SK-N-SH (cell line): ENCODE results near the gene C6orf120. TPM values are rescaled to one million over a fixed set of nuclear protein-coding genes. Genes with fewer than 3 reads are reported as not detected.

Source experiments
- CTCF ChIA-PET: fragments of 300-600, 350-600 bp; formaldehyde crosslinking; extraction: SDS; loops from one replicate; lab custom pipeline; 2021; lab: Yijun Ruan, JAX
- POLR2A ChIA-PET: fragments of 350-600 bp; sonication (Branson Sonifier 250); formaldehyde crosslinking; extraction: SDS; loops from one replicate; lab custom pipeline; 2020; ENCODE audit warnings: antibody characterized with exemption, inconsistent platforms; lab: Yijun Ruan, JAX
- DNase-seq: peaks from one replicate; pipeline ENCODE4 v3.0.0; 2012
- H2AFZ ChIP-seq: fragments of 200-600 bp; sonication (generic); 2 replicates; pipeline ENCODE4 v1.8.1; 2016; ENCODE audit warnings: antibody characterized with exemption, mild to moderate bottlenecking, low read depth
- H3F3A ChIP-seq: fragments of 200-600 bp; sonication (generic); replicated peaks from 2 replicates; pipeline ENCODE3; 2016; ENCODE audit warnings: antibody characterized with exemption, mild to moderate bottlenecking; ENCODE audit not compliant: insufficient read depth
- H3K27ac ChIP-seq, 2 experiments: fragments of 200-500 bp in 1 of 2; fragments of 200-600 bp in 1 of 2; sonication (Bioruptor generic) in 1 of 2; sonication (generic), shearing (Covaris generic) in 1 of 2; 2 replicates each; pipeline versions ENCODE4 v1.5.1 to v1.6.1; 2014 to 2016; ENCODE audit warnings: low read depth in 2 of 2, inconsistent platforms in 1 of 2, low read length in 1 of 2, mild to moderate bottlenecking in 1 of 2, mixed read lengths in 1 of 2
- H3K27me3 ChIP-seq: fragments of 200-600 bp; sonication (generic), shearing (Covaris generic); 2 replicates; pipeline ENCODE4 v1.6.1; 2016; ENCODE audit warnings: mixed run types; ENCODE audit not compliant: insufficient read depth
- H3K36me3 ChIP-seq, 2 experiments: fragments of 200-500 bp in 1 of 2; fragments of 200-600 bp in 1 of 2; sonication (Bioruptor generic) in 1 of 2; sonication (generic) in 1 of 2; replicated peaks in 1 of 2; 2 replicates each; pipeline versions ENCODE3 to v1.5.1; 2014 to 2016; ENCODE audit warnings: low read length in 1 of 2, mild to moderate bottlenecking in 1 of 2; ENCODE audit not compliant: insufficient read depth in 2 of 2, control insufficient read depth in 1 of 2
- H3K4me1 ChIP-seq, 2 experiments: fragments of 200-500 bp in 1 of 2; fragments of 200-600 bp in 1 of 2; sonication (Bioruptor generic) in 1 of 2; sonication (generic), shearing (Covaris generic) in 1 of 2; 2 replicates each; pipeline versions ENCODE4 v1.5.1 to v1.6.1; 2014 to 2016; ENCODE audit warnings: low read depth in 1 of 2, low read length in 1 of 2, mixed run types in 1 of 2; ENCODE audit not compliant: insufficient read depth in 2 of 2, control insufficient read depth in 1 of 2
- H3K4me2 ChIP-seq: fragments of 200-600 bp; sonication (generic), shearing (Covaris generic); 2 replicates; pipeline ENCODE4 v1.6.1; 2017; ENCODE audit warnings: mixed run types
- H3K4me3 ChIP-seq, 2 experiments: fragments of 200-500 bp in 1 of 2; fragments of 200-600 bp in 1 of 2; sonication (Bioruptor generic) in 1 of 2; sonication (generic), shearing (Covaris generic) in 1 of 2; 2 replicates each; pipeline versions ENCODE4 v1.5.1 to v1.8.1; 2014 to 2016; ENCODE audit warnings: low read depth in 2 of 2, inconsistent platforms in 1 of 2, low read length in 1 of 2, mild to moderate bottlenecking in 1 of 2, mixed read lengths in 1 of 2, moderate library complexity in 1 of 2
- H3K79me2 ChIP-seq: fragments of 200-600 bp; sonication (generic); 2 replicates; pipeline ENCODE4 v1.8.1; 2017; ENCODE audit warnings: mild to moderate bottlenecking; ENCODE audit not compliant: insufficient read depth
- H3K9ac ChIP-seq: fragments of 200-600 bp; sonication (generic); 2 replicates; pipeline ENCODE4 v1.6.1; 2017; ENCODE audit warnings: mixed run types
- H3K9me2 ChIP-seq: fragments of 200-600 bp; sonication (generic); 2 replicates; pipeline ENCODE4 v1.6.1; 2017; ENCODE audit warnings: mixed run types
- H3K9me3 ChIP-seq: fragments of 200-600 bp; sonication (generic); 2 replicates; pipeline ENCODE4 v1.6.1; 2017; ENCODE audit warnings: mixed run types, mild to moderate bottlenecking, moderate library complexity
- H4K20me1 ChIP-seq: fragments of 200-600 bp; sonication (generic); 2 replicates; pipeline ENCODE4 v1.6.1; 2017; ENCODE audit warnings: mild to moderate bottlenecking, mixed run types; ENCODE audit not compliant: insufficient read depth
- CTCF ChIP-seq: fragments of 200-600 bp; sonication (generic); IDR thresholded peaks from 2 replicates; pipeline ENCODE4 v1.6.1; 2017; ENCODE audit warnings: antibody characterized with exemption, mild to moderate bottlenecking, moderate library complexity
- ELF1 ChIP-seq: IDR thresholded peaks from 2 replicates; pipeline ENCODE4 v1.4.0; 2012
- EP300 ChIP-seq, 2 experiments: IDR thresholded peaks; 2 replicates each; pipeline versions ENCODE4 v1.4.0 to v1.6.1; 2012; ENCODE audit warnings: borderline replicate concordance in 1 of 2, low read depth in 1 of 2, low read length in 1 of 2
- FOSL2 ChIP-seq: IDR thresholded peaks from 2 replicates; pipeline ENCODE4 v1.4.0; 2012; ENCODE audit warnings: low read depth, mild to moderate bottlenecking, moderate library complexity, borderline replicate concordance
- FOXJ3 ChIP-seq: sonication (generic); formaldehyde crosslinking; IDR thresholded peaks from 2 replicates; pipeline ENCODE4 v1.5.1; 2020; ENCODE audit warnings: mild to moderate bottlenecking, missing genetic modification reagents
- JUND ChIP-seq: IDR thresholded peaks from 2 replicates; pipeline ENCODE4 v1.4.0; 2012
- MEF2A ChIP-seq: IDR thresholded peaks from 2 replicates; pipeline ENCODE4 v1.4.0; 2012; ENCODE audit warnings: low read depth, borderline replicate concordance
- MXI1 ChIP-seq: IDR thresholded peaks from 2 replicates; pipeline ENCODE4 v1.6.1; 2012; ENCODE audit warnings: mild to moderate bottlenecking, low read depth, low read length, improper control_type of control experiment
- NFIC ChIP-seq: IDR thresholded peaks from 2 replicates; pipeline ENCODE4 v1.4.0; 2012; ENCODE audit warnings: borderline replicate concordance
- NRF1 ChIP-seq: IDR thresholded peaks from 2 replicates; pipeline ENCODE4 v1.6.1; 2012; ENCODE audit warnings: low read depth, mild to moderate bottlenecking, low read length
- RAD21 ChIP-seq: IDR thresholded peaks from 2 replicates; pipeline ENCODE4 v1.6.1; 2012; ENCODE audit warnings: mild to moderate bottlenecking, low read length
- RCOR1 ChIP-seq: fragments of 150-350 bp; IDR thresholded peaks from 2 replicates; pipeline ENCODE4 v1.6.1; 2017; ENCODE audit warnings: antibody characterized with exemption, low read length
- RXRA ChIP-seq: IDR thresholded peaks from 2 replicates; pipeline ENCODE4 v1.4.0; 2012; ENCODE audit warnings: low read depth, mild to moderate bottlenecking, borderline replicate concordance
- SIN3A ChIP-seq: IDR thresholded peaks from 2 replicates; pipeline ENCODE4 v1.6.1; 2012; ENCODE audit warnings: low read depth, mild to moderate bottlenecking, low read length, moderate library complexity, borderline replicate concordance
- SMC3 ChIP-seq: IDR thresholded peaks from 2 replicates; pipeline ENCODE4 v1.6.1; 2012; ENCODE audit warnings: low read depth, low read length, improper control_type of control experiment
- ZBTB33 ChIP-seq: IDR thresholded peaks from 2 replicates; pipeline ENCODE4 v1.4.0; 2012; ENCODE audit warnings: low read depth, borderline replicate concordance
- WGBS: methylation state at CpG from one replicate; pipeline ENCODE4 v1.1.6; 2017; ENCODE audit warnings: low lambda C conversion rate; 5-methylcytosine and 5-hydroxymethylcytosine counted together
- polyA plus RNA-seq, 3 experiments: library from polyadenylated mRNA; depleted of rRNA; stranded (reverse); fragments of >200 nt; gene quantifications; 2 replicates each; pipeline ENCODE4 v1.2.3, GENCODE V29; 2012
- TF ChIP-seq, protein P1 (sequence below): IDR thresholded peaks from 2 replicates; pipeline ENCODE4 v1.4.0; 2012; ENCODE audit warnings: low read depth, borderline replicate concordance
- TF ChIP-seq, protein P2 (sequence below): IDR thresholded peaks from 2 replicates; pipeline ENCODE4 v1.4.0; 2012; ENCODE audit warnings: low read depth

C6orf120 gene
- polyA plus RNA-seq, 1 of the 3 experiments (the other 2 are of a cell fraction) = 10.1 TPM

DNA sequence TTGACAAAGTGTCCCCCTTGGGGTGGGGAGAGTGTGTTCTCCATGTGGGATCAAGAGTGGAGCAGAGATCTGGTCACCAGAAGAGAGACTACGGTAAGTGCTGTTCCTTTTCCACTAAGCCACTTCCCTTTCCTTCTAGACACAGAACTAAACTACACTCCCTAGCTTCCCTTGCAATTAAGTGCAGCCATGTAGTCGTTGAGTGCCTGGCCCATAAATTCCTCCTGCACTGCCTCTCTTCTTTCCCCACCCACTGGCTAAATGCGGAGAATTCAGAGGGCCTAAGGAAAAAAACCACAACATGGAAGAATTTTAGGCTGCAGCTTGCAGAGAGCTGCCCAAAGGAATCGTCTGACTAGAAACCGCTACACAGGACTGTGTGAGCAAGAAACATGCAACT lies 1.6 kb upstream of the C6orf120 start (continued):
- TF ChIP-seq, protein P1, sequence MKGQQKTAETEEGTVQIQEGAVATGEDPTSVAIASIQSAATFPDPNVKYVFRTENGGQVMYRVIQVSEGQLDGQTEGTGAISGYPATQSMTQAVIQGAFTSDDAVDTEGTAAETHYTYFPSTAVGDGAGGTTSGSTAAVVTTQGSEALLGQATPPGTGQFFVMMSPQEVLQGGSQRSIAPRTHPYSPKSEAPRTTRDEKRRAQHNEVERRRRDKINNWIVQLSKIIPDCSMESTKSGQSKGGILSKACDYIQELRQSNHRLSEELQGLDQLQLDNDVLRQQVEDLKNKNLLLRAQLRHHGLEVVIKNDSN = no peak
- TF ChIP-seq ELF1 (no peak), ZBTB33 (no peak)

DNA sequence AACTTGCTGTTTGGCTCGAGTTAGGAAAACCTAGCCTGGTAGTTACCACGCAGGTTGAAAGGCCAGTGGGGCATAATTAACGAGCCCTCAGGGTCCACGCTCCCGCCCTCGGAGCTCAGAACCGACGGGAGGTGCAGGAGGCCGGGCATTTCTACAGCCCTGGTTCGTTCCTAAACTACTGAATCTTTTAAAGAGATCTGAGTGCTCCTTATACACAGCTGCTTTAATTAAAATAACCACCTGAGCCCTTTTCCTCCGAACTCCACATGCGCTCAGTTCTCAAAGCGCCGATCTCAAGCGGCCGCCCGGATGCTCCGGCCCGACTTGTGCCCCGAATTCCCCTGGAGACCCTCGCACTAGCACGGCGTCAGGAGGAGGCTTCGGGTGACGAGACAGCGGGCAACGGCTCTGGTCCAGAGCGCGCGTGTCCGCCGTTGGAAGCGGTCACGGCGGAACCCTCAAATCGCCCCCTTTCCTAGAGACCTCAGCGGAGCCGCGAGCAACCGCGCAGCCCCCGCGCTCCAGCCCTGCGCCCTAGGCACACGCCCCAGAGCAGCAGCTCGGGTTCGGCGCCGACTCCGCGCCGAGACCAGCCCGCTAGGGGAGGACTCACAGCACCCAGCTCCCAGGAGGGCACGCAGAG lies 494 bp upstream of the C6orf120 start:
- TF ChIP-seq MEF2A (no peak), SMC3 (no peak), CTCF (no peak), FOSL2 (no peak), NRF1 (no peak), FOXJ3 (CRISPR knock-in tag) (no peak), RAD21 (no peak), RCOR1 (no peak), NFIC (no peak), SIN3A (no peak), JUND (no peak), RXRA (no peak), MXI1 (no peak), EP300 (IDR thresholded peaks at IDR 0.05; ENCODE audit: borderline replicate concordance in 1 of 2, low read depth in 1 of 2, low read length in 1 of 2) (no peak), ELF1 (no peak)
- TF ChIP-seq, protein P2, sequence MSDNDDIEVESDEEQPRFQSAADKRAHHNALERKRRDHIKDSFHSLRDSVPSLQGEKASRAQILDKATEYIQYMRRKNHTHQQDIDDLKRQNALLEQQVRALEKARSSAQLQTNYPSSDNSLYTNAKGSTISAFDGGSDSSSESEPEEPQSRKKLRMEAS = no peak
- DNase-seq = peak; percentile 51
- H3K9me2 ChIP-seq = no peaks in the 10 kb centered on the region
- H3F3A ChIP-seq = peaks cover 6% of the 10 kb centered on the region
- peaks cover 12 to 28% of the 10 kb centered on the region in 2 experiments; a peak in 3 of 4 replicates for H3K4me1 ChIP-seq
- H3K9ac ChIP-seq = peak overlapping the region; percentile 94
- peak overlapping the region; percentile 83 to 84 for H3K27ac ChIP-seq
- 2% methylated on average over 13 of the region's 54 CpGs for WGBS
- H3K79me2 ChIP-seq = peaks cover 65% of the 10 kb centered on the region
- H2AFZ ChIP-seq = peak overlapping the region; percentile 48
- no peaks in the 10 kb centered on the region for H3K9me3 ChIP-seq
- H4K20me1 ChIP-seq = peaks cover 4% of the 10 kb centered on the region; the same call in 1 of the 2 replicates
- CTCF ChIA-PET = interaction anchor here (1.7 to 3.7 kb wide), 4 partner anchors 8 to 88 kb away, joined by 4 to 18 read pairs (median 5); no protein-coding TSS in a partner anchor
- H3K4me3 ChIP-seq = peak overlapping the region; percentile 95 to 98
- H3K4me2 ChIP-seq = peak overlapping the region; percentile 70
- H3K27me3 ChIP-seq = no peaks in the 10 kb centered on the region
- POLR2A ChIA-PET = interaction anchor here (0.7 to 2.3 kb wide), 7 partner anchors 8 to 67 kb away, joined by 3 to 14 read pairs (median 5); partner anchors contain the start of genes ERMARD and PHF10
- peaks cover 28 to 38% of the 10 kb centered on the region in 2 experiments for H3K36me3 ChIP-seq
